Upper lobe of right lung (tissue), 1 donor: ENCODE results near the gene FAM83D. TPM values are rescaled to one million over a fixed set of nuclear protein-coding genes. Genes with fewer than 3 reads are reported as not detected.

Source experiments
- ATAC-seq: fragments of 200-7000 bp; cut with Tn5 transposase; one replicate; pipeline ENCODE4 v1.9.1; 2020; ENCODE audit warnings: mild to moderate bottlenecking, moderate library complexity
- DNase-seq: peaks from one replicate; pipeline ENCODE4 v3.0.0-alpha.2; 2020
- H3K27ac ChIP-seq: fragments of 200-600 bp; one replicate; pipeline ENCODE4 v1.8.0; 2022
- H3K27me3 ChIP-seq: fragments of 200-600 bp; one replicate; pipeline ENCODE4 v1.8.0; 2022; ENCODE audit warnings: mild to moderate bottlenecking
- H3K36me3 ChIP-seq: fragments of 200-600 bp; one replicate; pipeline ENCODE4 v1.8.0; 2022
- H3K4me1 ChIP-seq: fragments of 200-600 bp; one replicate; pipeline ENCODE4 v1.8.0; 2022
- H3K4me3 ChIP-seq: fragments of 200-600 bp; one replicate; pipeline ENCODE4 v1.8.0; 2022; ENCODE audit warnings: mild to moderate bottlenecking
- H3K9me3 ChIP-seq: fragments of 200-600 bp; one replicate; pipeline ENCODE4 v1.8.0; 2022
- intact Hi-C: fragments of 100-400 bp; cut with DNase I; formaldehyde crosslinking; loops from one replicate; pipeline ENCODE4 v1.11.0; 2022
- total RNA-seq: library from RNA; stranded (reverse); fragmentation: NEBNext Ultra II Directional; extraction: Animal tissue kit (Norgen Biotek cat#: 25700); gene quantifications from one replicate; pipeline ENCODE4 v1.2.1, GENCODE V29; 2021
- TF ChIP-seq, protein P1 (sequence below): fragments of 200-600 bp; IDR thresholded peaks from one replicate; pipeline ENCODE4 v1.8.0; 2022; ENCODE audit warnings: antibody characterized with exemption
- donor health status: DM: no; HTN: yes; CAD: no; lungs with severe emphysema.

Gene FAM83D
- total RNA-seq, 1 donor from 2014 or later = 2.0 TPM

DNA sequence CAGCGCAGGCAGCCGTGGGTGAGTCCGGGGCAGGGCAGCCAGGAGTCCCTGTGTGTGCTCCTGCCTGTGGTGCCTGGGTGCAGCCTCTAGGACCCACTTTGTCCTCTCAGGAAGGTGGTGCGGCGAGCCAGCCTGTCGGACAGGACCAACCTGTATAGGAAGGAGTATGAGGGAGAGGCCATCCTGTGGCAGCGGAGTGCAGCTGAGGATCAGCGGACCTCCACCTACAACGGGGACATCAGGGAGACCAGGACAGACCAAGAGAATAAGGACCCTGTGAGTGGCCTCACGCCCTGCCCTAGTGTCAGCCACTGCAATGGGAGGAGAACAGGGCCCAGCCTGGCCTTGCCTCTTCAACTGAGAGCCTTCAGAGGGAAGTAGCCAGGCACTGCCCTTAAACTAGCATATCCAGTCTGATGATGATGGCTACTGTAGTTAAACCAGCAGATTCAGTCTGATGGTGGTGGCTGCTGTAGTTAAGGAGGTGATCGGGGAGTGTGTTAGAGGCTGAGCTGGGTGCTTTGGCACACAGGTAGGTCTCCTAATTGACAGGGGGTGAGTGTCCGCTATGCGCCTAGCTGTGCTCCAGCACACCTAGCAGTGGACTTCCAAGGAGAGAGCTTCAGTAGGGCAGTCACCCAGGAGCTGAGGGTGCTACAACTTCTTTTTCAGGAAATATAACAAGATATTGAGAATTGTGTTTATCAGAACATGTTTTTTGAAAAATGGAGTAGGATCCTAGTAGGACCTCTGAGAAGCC lies 18.1 kb upstream of the FAM83D start:
- peak; percentile 31 for ATAC-seq
- intact Hi-C loops = no loop called here
- Histone ChIP-seq H3K9me3 (no peaks in the 10 kb centered on the region), H3K4me1 (no peaks in the 10 kb centered on the region), H3K27me3 (no peaks in the 10 kb centered on the region), H3K36me3 (peaks cover 9% of the 10 kb centered on the region), H3K4me3 (no peak overlapping the region), H3K27ac (no peak overlapping the region)
- TF ChIP-seq, protein P1, sequence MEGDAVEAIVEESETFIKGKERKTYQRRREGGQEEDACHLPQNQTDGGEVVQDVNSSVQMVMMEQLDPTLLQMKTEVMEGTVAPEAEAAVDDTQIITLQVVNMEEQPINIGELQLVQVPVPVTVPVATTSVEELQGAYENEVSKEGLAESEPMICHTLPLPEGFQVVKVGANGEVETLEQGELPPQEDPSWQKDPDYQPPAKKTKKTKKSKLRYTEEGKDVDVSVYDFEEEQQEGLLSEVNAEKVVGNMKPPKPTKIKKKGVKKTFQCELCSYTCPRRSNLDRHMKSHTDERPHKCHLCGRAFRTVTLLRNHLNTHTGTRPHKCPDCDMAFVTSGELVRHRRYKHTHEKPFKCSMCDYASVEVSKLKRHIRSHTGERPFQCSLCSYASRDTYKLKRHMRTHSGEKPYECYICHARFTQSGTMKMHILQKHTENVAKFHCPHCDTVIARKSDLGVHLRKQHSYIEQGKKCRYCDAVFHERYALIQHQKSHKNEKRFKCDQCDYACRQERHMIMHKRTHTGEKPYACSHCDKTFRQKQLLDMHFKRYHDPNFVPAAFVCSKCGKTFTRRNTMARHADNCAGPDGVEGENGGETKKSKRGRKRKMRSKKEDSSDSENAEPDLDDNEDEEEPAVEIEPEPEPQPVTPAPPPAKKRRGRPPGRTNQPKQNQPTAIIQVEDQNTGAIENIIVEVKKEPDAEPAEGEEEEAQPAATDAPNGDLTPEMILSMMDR = no peak
- DNase-seq = no peak

DNA sequence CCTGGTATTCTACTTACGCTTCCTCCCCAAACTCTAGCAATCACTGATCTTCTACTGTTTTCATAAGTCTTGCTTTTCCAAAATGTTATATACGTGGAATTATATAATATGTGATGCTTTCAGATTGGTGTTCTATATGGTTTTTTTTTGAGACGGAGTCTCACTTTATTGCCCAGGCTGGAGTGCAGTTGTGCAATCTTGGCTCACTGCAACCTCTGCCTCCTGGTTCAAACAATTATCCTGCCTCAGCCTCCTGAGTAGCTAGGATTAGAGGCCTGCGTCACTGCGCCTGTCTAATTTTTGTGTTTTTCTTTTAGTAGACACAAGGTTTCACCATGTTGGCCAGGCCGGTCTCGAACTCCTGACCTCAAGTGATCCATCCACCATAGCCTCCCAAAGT lies 10.9 kb upstream of the FAM83D start:
- DNase-seq = no peak
- TF ChIP-seq, protein P1 = no peak
- intact Hi-C loops = no loop called here

DNA sequence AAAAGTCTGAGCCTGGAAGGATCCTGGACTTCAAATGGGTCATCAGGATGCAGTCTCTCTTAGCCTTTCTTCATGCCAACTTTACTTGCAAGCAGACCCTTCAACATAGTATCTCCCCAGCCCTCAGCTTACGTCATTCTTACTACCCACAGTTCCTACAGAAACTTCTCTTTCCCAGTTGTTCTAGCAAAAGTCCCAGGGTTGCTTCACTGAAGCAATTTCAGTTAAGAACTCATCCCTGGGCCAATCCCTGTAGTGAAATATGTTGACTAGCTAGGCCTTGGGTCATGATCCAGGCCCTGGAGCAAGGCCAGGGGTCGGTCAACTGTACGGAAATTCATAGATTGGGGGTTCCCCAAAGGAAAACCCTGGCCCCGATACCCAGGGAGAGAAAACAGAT lies 8.6 kb upstream of the FAM83D start:
- intact Hi-C loops = no loop called here
- Histone ChIP-seq H3K9me3 (no peaks in the 10 kb centered on the region), H3K36me3 (no peaks in the 10 kb centered on the region), H3K4me1 (no peaks in the 10 kb centered on the region), H3K27ac (no peak overlapping the region), H3K4me3 (no peak overlapping the region), H3K27me3 (no peaks in the 10 kb centered on the region)
- DNase-seq (no peak), ATAC-seq (no peak)
- TF ChIP-seq, protein P1 = no peak

More for the DNA sequence above, 10.9 kb upstream of the FAM83D start:
- H3K27ac ChIP-seq = no peak overlapping the region
- H3K4me1 ChIP-seq = no peaks in the 10 kb centered on the region
- no peaks in the 10 kb centered on the region for H3K36me3 ChIP-seq
- no peaks in the 10 kb centered on the region for H3K27me3 ChIP-seq
- H3K9me3 ChIP-seq = no peaks in the 10 kb centered on the region
- ATAC-seq = no peak
- no peak overlapping the region for H3K4me3 ChIP-seq

DNA sequence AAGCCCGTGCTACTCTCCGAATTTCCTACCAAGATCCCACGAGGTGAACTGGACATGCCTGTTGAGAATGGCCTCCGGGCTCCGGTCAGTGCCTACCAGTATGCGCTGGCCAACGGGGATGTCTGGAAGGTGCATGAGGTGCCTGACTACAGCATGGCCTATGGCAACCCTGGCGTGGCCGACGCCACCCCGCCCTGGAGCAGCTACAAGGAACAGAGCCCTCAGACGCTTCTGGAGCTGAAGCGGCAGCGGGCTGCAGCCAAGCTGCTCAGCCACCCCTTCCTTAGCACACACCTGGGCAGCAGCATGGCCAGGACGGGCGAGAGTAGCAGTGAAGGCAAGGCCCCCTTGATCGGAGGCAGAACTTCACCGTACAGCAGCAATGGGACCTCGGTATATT lies 8.0 kb upstream of the FAM83D start:
- ATAC-seq = no peak
- intact Hi-C loops = no loop called here
- no peaks in the 10 kb centered on the region for H3K27me3 ChIP-seq
- no peaks in the 10 kb centered on the region for H3K9me3 ChIP-seq
- TF ChIP-seq, protein P1 = no peak
- H3K36me3 ChIP-seq = no peaks in the 10 kb centered on the region
- no peak for DNase-seq
- no peak overlapping the region for H3K27ac ChIP-seq
- H3K4me3 ChIP-seq = no peak overlapping the region
- no peaks in the 10 kb centered on the region for H3K4me1 ChIP-seq

DNA sequence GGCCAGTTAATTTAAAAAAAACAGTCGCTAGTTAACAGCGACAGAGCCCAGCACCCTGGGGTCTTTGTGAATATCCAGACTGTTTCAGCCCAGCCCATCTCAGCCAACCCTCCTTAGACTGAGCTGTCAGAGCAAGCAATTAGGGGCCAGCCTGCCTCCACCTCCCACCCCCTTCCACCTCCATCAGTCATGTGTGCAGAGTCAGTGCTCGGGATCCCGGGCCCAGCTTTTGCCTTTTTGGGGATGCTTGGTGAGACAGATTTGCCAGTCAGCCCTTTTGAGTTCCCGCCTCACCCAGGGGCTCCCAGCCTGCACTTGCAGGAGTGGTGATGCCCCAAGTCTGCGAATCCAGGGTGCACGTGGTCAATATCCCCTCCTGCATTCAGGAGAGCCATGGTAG lies 6.5 kb upstream of the FAM83D start:
- Histone ChIP-seq H3K4me1 (no peaks in the 10 kb centered on the region), H3K9me3 (no peaks in the 10 kb centered on the region), H3K27me3 (no peaks in the 10 kb centered on the region), H3K36me3 (no peaks in the 10 kb centered on the region), H3K27ac (no peak overlapping the region), H3K4me3 (no peak overlapping the region)
- TF ChIP-seq, protein P1 = no peak
- DNase-seq = no peak
- intact Hi-C loops = no loop called here
- no peak for ATAC-seq
